ENCODE data around the gene MLST8.

Gene MLST8

DNA sequence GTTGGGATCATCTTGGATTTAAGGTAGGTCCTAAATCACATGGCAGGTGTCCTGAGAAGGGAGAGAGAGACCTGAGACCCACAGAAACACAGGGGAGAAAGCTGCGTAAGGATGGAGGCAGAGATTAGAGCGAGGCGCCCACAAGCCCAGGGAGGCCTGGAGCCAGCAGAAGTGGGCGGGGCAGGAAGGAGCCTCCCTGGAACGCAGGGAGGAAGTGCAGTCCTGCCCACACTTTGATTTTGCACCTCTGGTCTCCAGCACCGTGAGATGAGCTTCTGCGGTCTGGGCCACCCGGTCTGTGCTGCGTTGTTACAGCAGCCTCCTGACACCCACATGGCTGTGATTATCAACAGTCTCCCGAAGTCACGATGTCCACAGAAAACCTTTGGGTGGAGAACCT, 37.3 kb downstream of the MLST8 start:
- H3K79me2 ChIP-seq (ENCODE audit: low read length) = peaks cover 26% of the 10 kb centered on the region
- no peak for DNase-seq
- TF ChIP-seq EZH2phosphoT487 (IDR thresholded peaks at IDR 0.05; ENCODE audit: low read length) (no peak), EZH2 (optimal IDR thresholded peaks at IDR 0.05; ENCODE audit: low read depth, low read length) (no peak), CTCF (IDR thresholded peaks at IDR 0.05; ENCODE audit: low read length) (no peak)
- no peaks in the 10 kb centered on the region for H3K9me2 ChIP-seq (replicated peaks; ENCODE audit: insufficient read depth, low read length)
- no peaks in the 10 kb centered on the region for H4K20me1 ChIP-seq (ENCODE audit: insufficient read depth, low read length)
- H3K4me1 ChIP-seq (ENCODE audit: low read length) = no peaks in the 10 kb centered on the region
- H2AFZ ChIP-seq (ENCODE audit: low read length) = no peak overlapping the region
- no peaks in the 10 kb centered on the region for H3F3A ChIP-seq (ENCODE audit: insufficient read depth, low read length)
- no peak overlapping the region for H3K9ac ChIP-seq (ENCODE audit: low read length)
- H3K4me3 ChIP-seq (ENCODE audit: low read length) = no peak overlapping the region
- no peaks in the 10 kb centered on the region for H3K27me3 ChIP-seq (replicated peaks; ENCODE audit: insufficient read depth, low read length)
- H3K9me3 ChIP-seq (replicated peaks; ENCODE audit: insufficient read depth, low read length) = no peaks in the 10 kb centered on the region
- H3K27ac ChIP-seq (ENCODE audit: low read length) = no peak overlapping the region
- H3K36me3 ChIP-seq (replicated peaks; ENCODE audit: insufficient read depth, low read length) = peaks cover 5% of the 10 kb centered on the region; the same call in 1 of the 2 replicates
- H3K4me2 ChIP-seq (ENCODE audit: low read depth, low read length) = no peak overlapping the region

DNA sequence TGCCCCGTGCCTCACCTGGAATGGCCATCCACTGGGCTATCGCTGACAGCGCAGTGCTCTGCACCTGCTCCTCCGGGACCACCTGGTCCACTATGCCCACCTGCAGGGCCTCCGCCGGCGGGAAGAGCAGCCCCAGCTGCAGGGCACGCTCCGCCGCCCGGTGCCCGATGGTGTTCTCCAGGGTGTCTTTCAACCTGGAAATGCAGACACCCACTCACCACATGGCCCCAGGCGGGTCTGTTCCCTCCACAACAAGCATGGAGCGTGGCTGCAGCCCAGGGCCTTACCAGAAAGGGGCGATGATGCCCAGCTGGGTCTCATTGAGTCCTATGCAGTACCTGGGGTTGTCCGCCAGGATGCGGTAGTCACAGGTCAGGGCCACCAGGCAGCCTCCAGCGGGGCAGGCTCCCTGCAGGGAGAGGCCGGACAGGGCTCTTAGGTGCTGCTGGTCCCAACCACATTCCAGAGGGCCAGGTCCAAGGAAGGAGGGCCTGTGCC, 37.8 kb downstream of the MLST8 start:
- Histone ChIP-seq H3K4me3 (ENCODE audit: low read length) (no peak overlapping the region), H3K9me2 (replicated peaks; ENCODE audit: insufficient read depth, low read length) (no peaks in the 10 kb centered on the region), H3F3A (ENCODE audit: insufficient read depth, low read length) (no peaks in the 10 kb centered on the region), H3K9me3 (replicated peaks; ENCODE audit: insufficient read depth, low read length) (no peaks in the 10 kb centered on the region), H3K27ac (ENCODE audit: low read length) (no peak overlapping the region), H4K20me1 (ENCODE audit: insufficient read depth, low read length) (no peaks in the 10 kb centered on the region), H3K36me3 (replicated peaks; ENCODE audit: insufficient read depth, low read length) (peaks cover 5% of the 10 kb centered on the region; the same call in 1 of the 2 replicates), H3K79me2 (ENCODE audit: low read length) (peaks cover 31% of the 10 kb centered on the region), H2AFZ (ENCODE audit: low read length) (no peak overlapping the region), H3K27me3 (replicated peaks; ENCODE audit: insufficient read depth, low read length) (no peaks in the 10 kb centered on the region), H3K4me2 (ENCODE audit: low read depth, low read length) (no peak overlapping the region), H3K9ac (ENCODE audit: low read length) (no peak overlapping the region), H3K4me1 (ENCODE audit: low read length) (no peaks in the 10 kb centered on the region)
- no peak for DNase-seq
- TF ChIP-seq EZH2 (optimal IDR thresholded peaks at IDR 0.05; ENCODE audit: low read depth, low read length) = no peak
- TF ChIP-seq CTCF (IDR thresholded peaks at IDR 0.05; ENCODE audit: low read length) = no peak
- no peak for TF ChIP-seq EZH2phosphoT487 (IDR thresholded peaks at IDR 0.05; ENCODE audit: low read length)

DNA sequence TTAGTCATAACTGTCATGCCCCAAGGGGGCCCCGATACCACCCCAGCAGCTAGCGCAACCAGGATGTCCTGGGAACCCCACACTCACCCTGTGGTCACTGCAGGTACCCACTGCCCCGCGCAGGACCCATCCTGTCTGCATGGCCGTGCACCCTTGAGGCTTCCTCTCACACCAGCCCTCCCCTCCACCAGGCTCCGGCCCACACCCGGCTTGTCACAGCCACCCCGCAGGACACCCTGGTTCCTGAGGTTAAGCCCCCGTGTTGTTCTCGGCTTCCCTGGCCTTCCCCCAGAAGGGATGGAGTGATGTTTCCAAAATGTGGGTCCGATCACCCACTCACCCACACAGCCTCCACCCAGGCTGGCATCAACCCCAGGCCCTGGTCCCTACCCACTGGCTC, 38.5 kb downstream of the MLST8 start:
- Histone ChIP-seq H3K9me2 (replicated peaks; ENCODE audit: insufficient read depth, low read length) (no peaks in the 10 kb centered on the region), H3K9ac (ENCODE audit: low read length) (no peak overlapping the region), H2AFZ (ENCODE audit: low read length) (no peak overlapping the region), H4K20me1 (ENCODE audit: insufficient read depth, low read length) (no peaks in the 10 kb centered on the region), H3K4me2 (ENCODE audit: low read depth, low read length) (no peak overlapping the region), H3K4me3 (ENCODE audit: low read length) (no peak overlapping the region), H3K36me3 (replicated peaks; ENCODE audit: insufficient read depth, low read length) (peaks cover 5% of the 10 kb centered on the region; the same call in 1 of the 2 replicates), H3K4me1 (ENCODE audit: low read length) (no peaks in the 10 kb centered on the region), H3K27me3 (replicated peaks; ENCODE audit: insufficient read depth, low read length) (no peaks in the 10 kb centered on the region), H3K9me3 (replicated peaks; ENCODE audit: insufficient read depth, low read length) (no peaks in the 10 kb centered on the region), H3F3A (ENCODE audit: insufficient read depth, low read length) (no peaks in the 10 kb centered on the region), H3K27ac (ENCODE audit: low read length) (no peak overlapping the region), H3K79me2 (ENCODE audit: low read length) (peaks cover 38% of the 10 kb centered on the region)
- TF ChIP-seq EZH2 (optimal IDR thresholded peaks at IDR 0.05; ENCODE audit: low read depth, low read length) (no peak), EZH2phosphoT487 (IDR thresholded peaks at IDR 0.05; ENCODE audit: low read length) (no peak), CTCF (IDR thresholded peaks at IDR 0.05; ENCODE audit: low read length) (no peak)
- no peak for DNase-seq
